Measurements from ENCODE around the gene PTPN1. TPM values are rescaled to one million over a fixed set of nuclear protein-coding genes. Genes with fewer than 3 reads are reported as not detected.

The PTPN1 gene
- total and polyA plus RNA-seq, 10 of the 15 experiments (the other 5 are each of a cell fraction or from before 2014, with no cell fraction given): 15.9 to 74.7 (median 43.9) TPM

DNA sequence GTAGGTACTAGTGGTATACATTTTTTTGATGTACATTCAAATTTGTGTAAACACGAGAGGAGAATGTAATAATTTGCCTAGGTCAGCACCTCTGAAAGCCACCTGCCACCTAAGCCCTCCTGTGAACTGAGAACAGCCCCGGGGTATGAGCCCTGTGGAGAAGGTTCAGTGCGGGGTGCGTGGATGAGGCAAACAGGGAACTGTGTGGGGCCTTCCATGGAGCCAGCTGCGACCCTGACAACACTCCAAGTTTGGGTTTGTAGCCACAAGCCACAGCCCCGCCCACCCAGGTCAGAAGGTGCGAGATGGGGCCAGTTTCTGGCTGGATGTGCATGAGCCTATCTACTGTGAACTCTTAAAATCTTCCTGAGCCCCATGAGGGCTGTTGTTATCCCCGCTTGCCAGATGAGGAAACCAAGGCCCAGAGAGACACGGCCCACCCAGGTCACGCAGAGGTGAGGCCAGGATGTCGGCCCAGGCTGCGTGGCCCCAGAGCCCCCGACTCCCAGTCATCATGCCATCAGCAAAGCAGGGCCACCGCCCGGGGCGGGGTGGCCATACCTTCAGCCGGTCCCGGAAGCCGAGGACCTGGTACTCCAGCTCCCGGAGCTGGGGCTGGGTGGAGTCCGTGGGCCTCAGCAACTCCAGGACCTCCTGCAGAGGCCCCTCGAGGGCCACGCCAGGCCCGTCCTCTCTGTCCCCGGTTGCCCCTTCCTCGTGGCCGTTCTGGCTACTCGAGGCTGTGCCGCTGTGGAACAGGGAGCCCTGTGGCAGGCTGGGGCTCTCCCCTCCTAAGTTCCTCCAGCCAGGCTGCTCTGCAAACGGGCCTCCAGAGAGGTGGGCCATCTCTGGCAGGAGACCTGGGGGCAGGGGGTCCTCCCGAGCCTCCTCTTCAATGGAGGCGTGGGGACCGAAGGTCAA, 91.6 kb downstream of the PTPN1 start:
- Histone ChIP-seq H3K79me2 (ENCODE audit: control insufficient read depth, insufficient read depth, low read length) (no peaks in the 10 kb centered on the region), H3K4me1 (ENCODE audit: control insufficient read depth, insufficient read depth, low read length) (peaks cover 9% of the 10 kb centered on the region; the same call in 1 of the 2 replicates), H3K4me3 (no peak overlapping the region), H3K9me3 (replicated peaks; ENCODE audit: control insufficient read depth, insufficient read depth, low read length) (no peaks in the 10 kb centered on the region; the same call in 2 of the 3 replicates), H2AFZ (ENCODE audit: control insufficient read depth, low read depth, low read length) (no peak overlapping the region), H4K20me1 (ENCODE audit: control insufficient read depth, insufficient read depth) (no peaks in the 10 kb centered on the region), H3K27me3 (replicated peaks in 1 of 2; ENCODE audit: control insufficient read depth in 2 of 2, insufficient read depth in 2 of 2, low read length in 1 of 2) (no peaks in the 10 kb centered on the region; a peak in 1 of 4 replicates), H3K27ac (ENCODE audit: control insufficient read depth, insufficient read depth) (no peak overlapping the region), H3K9ac (ENCODE audit: control insufficient read depth, insufficient read depth, low read length) (no peak overlapping the region), H3K4me2 (ENCODE audit: control insufficient read depth, insufficient read depth) (no peak overlapping the region), H3K36me3 (ENCODE audit: control insufficient read depth in 2 of 2, insufficient read depth in 2 of 2, low read length in 1 of 2) (no peaks in the 10 kb centered on the region)
- in situ Hi-C loops (cut with MboI): no loop called here
- POLR2A ChIA-PET: no interaction called here
- ATAC-seq (peak; percentile 27; the same call in 2 of the 3 replicates), DNase-seq (ENCODE audit: low read depth, low spot score) (no peak), FAIRE-seq (no peak)
- TF ChIP-seq YY1 (IDR thresholded peaks at IDR 0.05; ENCODE audit: low read depth, low read length) (no peak), NFYA (IDR thresholded peaks at IDR 0.05; ENCODE audit: borderline replicate concordance, low read depth, low read length) (no peak), CREB1 (IDR thresholded peaks at IDR 0.05; ENCODE audit: low read depth) (no peak), SUPT20H (IDR thresholded peaks at IDR 0.05; ENCODE audit: borderline replicate concordance, control insufficient read depth, low read depth, low read length) (no peak), BMI1 (IDR thresholded peaks at IDR 0.05; ENCODE audit: borderline replicate concordance) (no peak), POLR2AphosphoS5 (IDR thresholded peaks at IDR 0.05; ENCODE audit: low read length) (no peak), FOS (IDR thresholded peaks at IDR 0.05; ENCODE audit: borderline replicate concordance, extremely low read depth, insufficient read length) (no peak), MYC (IDR thresholded peaks at IDR 0.05; ENCODE audit: insufficient read depth, insufficient read length, insufficient replicate concordance, low read length, severe bottlenecking) (no peak), KDM1A (IDR thresholded peaks at IDR 0.05; ENCODE audit: borderline replicate concordance) (no peak), RELA (IDR thresholded peaks at IDR 0.05; ENCODE audit: borderline replicate concordance, partially characterized antibody) (no peak), RB1 (IDR thresholded peaks at IDR 0.05; ENCODE audit: borderline replicate concordance) (no peak), NFIC (IDR thresholded peaks at IDR 0.05; ENCODE audit: low read depth, low read length) (no peak)
- TF ChIP-seq, protein P1, sequence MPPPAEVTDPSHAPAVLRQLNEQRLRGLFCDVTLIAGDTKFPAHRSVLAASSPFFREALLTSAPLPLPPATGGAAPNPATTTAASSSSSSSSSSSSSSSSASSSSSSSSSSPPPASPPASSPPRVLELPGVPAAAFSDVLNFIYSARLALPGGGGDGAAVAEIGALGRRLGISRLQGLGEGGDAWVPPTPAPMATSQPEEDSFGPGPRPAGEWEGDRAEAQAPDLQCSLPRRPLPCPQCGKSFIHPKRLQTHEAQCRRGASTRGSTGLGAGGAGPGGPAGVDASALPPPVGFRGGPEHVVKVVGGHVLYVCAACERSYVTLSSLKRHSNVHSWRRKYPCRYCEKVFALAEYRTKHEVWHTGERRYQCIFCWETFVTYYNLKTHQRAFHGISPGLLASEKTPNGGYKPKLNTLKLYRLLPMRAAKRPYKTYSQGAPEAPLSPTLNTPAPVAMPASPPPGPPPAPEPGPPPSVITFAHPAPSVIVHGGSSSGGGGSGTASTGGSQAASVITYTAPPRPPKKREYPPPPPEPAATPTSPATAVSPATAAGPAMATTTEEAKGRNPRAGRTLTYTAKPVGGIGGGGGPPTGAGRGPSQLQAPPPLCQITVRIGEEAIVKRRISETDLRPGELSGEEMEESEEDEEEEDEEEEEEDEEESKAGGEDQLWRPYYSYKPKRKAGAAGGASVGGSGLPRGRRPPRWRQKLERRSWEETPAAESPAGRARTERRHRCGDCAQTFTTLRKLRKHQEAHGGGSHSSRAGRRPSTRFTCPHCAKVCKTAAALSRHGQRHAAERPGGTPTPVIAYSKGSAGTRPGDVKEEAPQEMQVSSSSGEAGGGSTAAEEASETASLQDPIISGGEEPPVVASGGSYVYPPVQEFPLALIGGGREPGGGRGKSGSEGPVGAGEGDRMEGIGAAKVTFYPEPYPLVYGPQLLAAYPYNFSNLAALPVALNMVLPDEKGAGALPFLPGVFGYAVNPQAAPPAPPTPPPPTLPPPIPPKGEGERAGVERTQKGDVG (CRISPR knock-in tag; IDR thresholded peaks at IDR 0.05): no peak
- TF ChIP-seq, protein P2, sequence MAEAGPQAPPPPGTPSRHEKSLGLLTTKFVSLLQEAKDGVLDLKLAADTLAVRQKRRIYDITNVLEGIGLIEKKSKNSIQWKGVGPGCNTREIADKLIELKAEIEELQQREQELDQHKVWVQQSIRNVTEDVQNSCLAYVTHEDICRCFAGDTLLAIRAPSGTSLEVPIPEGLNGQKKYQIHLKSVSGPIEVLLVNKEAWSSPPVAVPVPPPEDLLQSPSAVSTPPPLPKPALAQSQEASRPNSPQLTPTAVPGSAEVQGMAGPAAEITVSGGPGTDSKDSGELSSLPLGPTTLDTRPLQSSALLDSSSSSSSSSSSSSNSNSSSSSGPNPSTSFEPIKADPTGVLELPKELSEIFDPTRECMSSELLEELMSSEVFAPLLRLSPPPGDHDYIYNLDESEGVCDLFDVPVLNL (IDR thresholded peaks at IDR 0.05; ENCODE audit: low read depth, low read length): no peak
- TF ChIP-seq, protein P3, sequence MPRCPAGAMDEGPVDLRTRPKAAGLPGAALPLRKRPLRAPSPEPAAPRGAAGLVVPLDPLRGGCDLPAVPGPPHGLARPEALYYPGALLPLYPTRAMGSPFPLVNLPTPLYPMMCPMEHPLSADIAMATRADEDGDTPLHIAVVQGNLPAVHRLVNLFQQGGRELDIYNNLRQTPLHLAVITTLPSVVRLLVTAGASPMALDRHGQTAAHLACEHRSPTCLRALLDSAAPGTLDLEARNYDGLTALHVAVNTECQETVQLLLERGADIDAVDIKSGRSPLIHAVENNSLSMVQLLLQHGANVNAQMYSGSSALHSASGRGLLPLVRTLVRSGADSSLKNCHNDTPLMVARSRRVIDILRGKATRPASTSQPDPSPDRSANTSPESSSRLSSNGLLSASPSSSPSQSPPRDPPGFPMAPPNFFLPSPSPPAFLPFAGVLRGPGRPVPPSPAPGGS (IDR thresholded peaks at IDR 0.05; ENCODE audit: borderline replicate concordance, insufficient read depth, low read depth, low read length, poor library complexity, severe bottlenecking): no peak
- TF ChIP-seq, protein P4, sequence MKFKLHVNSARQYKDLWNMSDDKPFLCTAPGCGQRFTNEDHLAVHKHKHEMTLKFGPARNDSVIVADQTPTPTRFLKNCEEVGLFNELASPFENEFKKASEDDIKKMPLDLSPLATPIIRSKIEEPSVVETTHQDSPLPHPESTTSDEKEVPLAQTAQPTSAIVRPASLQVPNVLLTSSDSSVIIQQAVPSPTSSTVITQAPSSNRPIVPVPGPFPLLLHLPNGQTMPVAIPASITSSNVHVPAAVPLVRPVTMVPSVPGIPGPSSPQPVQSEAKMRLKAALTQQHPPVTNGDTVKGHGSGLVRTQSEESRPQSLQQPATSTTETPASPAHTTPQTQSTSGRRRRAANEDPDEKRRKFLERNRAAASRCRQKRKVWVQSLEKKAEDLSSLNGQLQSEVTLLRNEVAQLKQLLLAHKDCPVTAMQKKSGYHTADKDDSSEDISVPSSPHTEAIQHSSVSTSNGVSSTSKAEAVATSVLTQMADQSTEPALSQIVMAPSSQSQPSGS (IDR thresholded peaks at IDR 0.05; ENCODE audit: low read length): no peak
- intact Hi-C loops (cut with micrococcal nuclease; ENCODE audit: unreplicated experiment): no loop called here
- RAD21 ChIA-PET (ENCODE audit: unreplicated experiment): no interaction called here
- BruUV-seq (replicated peaks): no TSS peak
- SMC1A ChIA-PET (ENCODE audit: uncharacterized antibody, unreplicated experiment): no interaction called here
- WGBS (ENCODE audit: insufficient coverage, insufficient replicate concordance, low lambda C conversion rate, missing lambda C conversion rate): 64% methylated on average over 33 of the region's 33 CpGs
- CTCF ChIA-PET: no interaction called here

All from GM12878 (cell line).